GM12878 (cell line): ENCODE measurements around the gene UQCRQ. TPM values are rescaled to one million over a fixed set of nuclear protein-coding genes. Genes with fewer than 3 reads are reported as not detected.

Experiments
- ATAC-seq: fragments of 200-7000 bp; cut with Tn5 transposase; 3 replicates; pipeline ENCODE4 v1.9.1; 2020; ENCODE audit warnings: mild to moderate bottlenecking, moderate library complexity
- BruUV-seq: library from RNA; stranded (reverse); fragments of 400-500 nt; replicated peaks from 2 replicates; lab custom pipeline; 2021; lab: Mats Ljungman, UMichigan
- CTCF ChIA-PET: fragments of 300-600 bp; sonication (Branson Sonifier 250); formaldehyde crosslinking; extraction: SDS; loops from one replicate; lab custom pipeline; 2021; ENCODE audit warnings: inconsistent platforms; lab: Yijun Ruan, JAX
- POLR2A ChIA-PET: fragments of 350-600 bp; formaldehyde crosslinking; extraction: SDS; loops from one replicate; lab custom pipeline; 2021; ENCODE audit warnings: inconsistent platforms; lab: Charles Lee
- RAD21 ChIA-PET: fragments of 300-600 bp; sonication (Branson Sonifier 250); formaldehyde crosslinking; loops from one replicate; lab custom pipeline; 2023; ENCODE audit warnings: antibody characterized with exemption; ENCODE audit not compliant: unreplicated experiment; lab: Charles Lee
- SMC1A ChIA-PET: fragments of 300-600 bp; sonication (Branson Sonifier 250); formaldehyde crosslinking; loops from one replicate; lab custom pipeline; 2023; ENCODE audit not compliant: unreplicated experiment, uncharacterized antibody; lab: Charles Lee
- DNase-seq: peaks from one replicate; pipeline ENCODE4 v3.0.0-alpha.2; 2011; ENCODE audit warnings: low read depth, low spot score
- FAIRE-seq: peaks from 3 replicates; lab custom pipeline; 2011; peaks lifted over from hg19 to GRCh38; lab: Jason Lieb, UNC
- H2AFZ ChIP-seq: 2 replicates; pipeline ENCODE4 v1.6.0; 2011; ENCODE audit warnings: low read depth, low read length, control low read depth; ENCODE audit not compliant: control insufficient read depth
- H3K27ac ChIP-seq: 2 replicates; pipeline ENCODE4 v1.5.1; 2011; ENCODE audit warnings: control low read depth; ENCODE audit not compliant: control insufficient read depth, insufficient read depth
- H3K27me3 ChIP-seq, 2 experiments: replicated peaks in 1 of 2; 2 replicates each; pipeline versions ENCODE4 v1.6.0 to v1.6.1; 2011; ENCODE audit warnings: low read length in 1 of 2; ENCODE audit not compliant: control insufficient read depth in 2 of 2, insufficient read depth in 2 of 2
- H3K36me3 ChIP-seq, 2 experiments: 2 replicates each; pipeline ENCODE4 v1.5.1; 2011; ENCODE audit warnings: low read length in 1 of 2; ENCODE audit not compliant: control insufficient read depth in 2 of 2, insufficient read depth in 2 of 2
- H3K4me1 ChIP-seq: 2 replicates; pipeline ENCODE4 v1.6.1; 2011; ENCODE audit warnings: mild to moderate bottlenecking, low read length, moderate library complexity, mixed read lengths; ENCODE audit not compliant: control insufficient read depth, insufficient read depth
- H3K4me2 ChIP-seq: 2 replicates; pipeline ENCODE4 v1.6.0; 2011; ENCODE audit warnings: control low read depth; ENCODE audit not compliant: control insufficient read depth, insufficient read depth
- H3K4me3 ChIP-seq: fragments of 200-600 bp; sonication (generic); 2 replicates; pipeline ENCODE4 v1.5.1; 2016
- H3K79me2 ChIP-seq: 2 replicates; pipeline ENCODE4 v1.6.0; 2011; ENCODE audit warnings: low read length; ENCODE audit not compliant: control insufficient read depth, insufficient read depth
- H3K9ac ChIP-seq: 2 replicates; pipeline ENCODE4 v1.8.0; 2011; ENCODE audit warnings: low read length, control low read depth, mixed read lengths; ENCODE audit not compliant: control insufficient read depth, insufficient read depth
- H3K9me3 ChIP-seq: replicated peaks from 3 replicates; pipeline ENCODE4 v1.5.1; 2011; ENCODE audit warnings: mild to moderate bottlenecking, low read length; ENCODE audit not compliant: control insufficient read depth, insufficient read depth
- H4K20me1 ChIP-seq: 2 replicates; pipeline ENCODE4 v1.6.0; 2011; ENCODE audit not compliant: control insufficient read depth, insufficient read depth
- ATF7 ChIP-seq: fragments of 450-650 bp; IDR thresholded peaks from 2 replicates; pipeline ENCODE4 v1.6.1; 2016; ENCODE audit warnings: low read depth, mild to moderate bottlenecking
- BACH1 ChIP-seq: fragments of 450-650 bp; IDR thresholded peaks from 2 replicates; pipeline ENCODE4 v1.6.1; 2017; ENCODE audit warnings: mild to moderate bottlenecking, borderline replicate concordance
- BCL11A ChIP-seq: IDR thresholded peaks from 2 replicates; pipeline ENCODE4 v1.6.1; 2011; ENCODE audit warnings: low read depth, low read length
- BCL3 ChIP-seq: IDR thresholded peaks from 2 replicates; pipeline ENCODE4 v1.6.1; 2011; ENCODE audit warnings: borderline replicate concordance, low read depth, mild to moderate bottlenecking, moderate library complexity, low read length; ENCODE audit not compliant: insufficient read depth, poor library complexity, severe bottlenecking
- CHD4 ChIP-seq: fragments of 200-600 bp; sonication (generic); IDR thresholded peaks from 2 replicates; pipeline ENCODE4 v1.6.1; 2016; ENCODE audit warnings: mild to moderate bottlenecking
- CREB1 ChIP-seq: IDR thresholded peaks from 2 replicates; pipeline ENCODE4 v1.6.1; 2012; ENCODE audit warnings: low read depth, mild to moderate bottlenecking, inconsistent platforms
- EGR1 ChIP-seq, 2 experiments: IDR thresholded peaks; 1 replicate in 1 of 2; 2 replicates in 1 of 2; pipeline ENCODE4 v1.6.1; 2011 to 2012; ENCODE audit warnings: low read depth in 2 of 2, low read length in 2 of 2, borderline replicate concordance in 1 of 2, mild to moderate bottlenecking in 1 of 2, moderate library complexity in 1 of 2
- GATAD2B ChIP-seq: fragments of 450-650 bp; conservative IDR thresholded peaks from 2 replicates; pipeline ENCODE4 v1.6.1; 2017; ENCODE audit warnings: low read depth, mild to moderate bottlenecking, moderate library complexity
- MAX ChIP-seq: IDR thresholded peaks from 2 replicates; pipeline ENCODE4 v1.6.1; 2012; ENCODE audit warnings: low read depth, low read length, improper control_type of control experiment
- MTA2 ChIP-seq: fragments of 450-650 bp; IDR thresholded peaks from 2 replicates; pipeline ENCODE4 v1.6.1; 2016; ENCODE audit warnings: low read depth, mild to moderate bottlenecking, moderate library complexity
- NR2C2 ChIP-seq: IDR thresholded peaks from 2 replicates; pipeline ENCODE4 v1.6.1; 2011; ENCODE audit warnings: borderline replicate concordance, low read depth; ENCODE audit not compliant: control insufficient read depth, insufficient read length
- SIN3A ChIP-seq: IDR thresholded peaks from 2 replicates; pipeline ENCODE4 v1.6.1; 2012; ENCODE audit warnings: low read depth, low read length, improper control_type of control experiment
- STAT3 ChIP-seq: IDR thresholded peaks from 2 replicates; pipeline ENCODE4 v1.6.1; 2011; ENCODE audit warnings: low read depth, low read length, improper control_type of control experiment
- ZNF24 ChIP-seq: fragments of 450-650 bp; IDR thresholded peaks from 2 replicates; pipeline ENCODE4 v1.6.1; 2017; ENCODE audit warnings: antibody characterized with exemption, mild to moderate bottlenecking
- WGBS: methylation state at CpG from one replicate; pipeline ENCODE4 v1.1.6; 2016; ENCODE audit warnings: low lambda C conversion rate; ENCODE audit not compliant: insufficient replicate concordance, insufficient coverage; ENCODE audit errors: missing lambda C conversion rate; 5-methylcytosine and 5-hydroxymethylcytosine counted together
- in situ Hi-C: fragments of 300-500 bp; cut with MboI; formaldehyde crosslinking; loops from 9 replicates; pipeline ENCODE4 v1.14.3; 2018; ENCODE audit warnings: mixed read lengths
- intact Hi-C: fragments of 100-400 bp; cut with micrococcal nuclease; formaldehyde crosslinking; loops from one replicate; pipeline ENCODE4 v1.14.2; 2022; ENCODE audit not compliant: unreplicated experiment
- polyA plus RNA-seq, 11 experiments: library from polyadenylated mRNA; depleted of rRNA in 4 of 11; unstranded in 6 of 11; stranded (reverse) in 5 of 11; fragments of >200 nt; fragmentation: Nextera tagmentation in 4 of 11; fragmentation: Illumina TruSeq in 1 of 11; extraction: Ambion mirVana in 4 of 11; extraction: Trizol in 1 of 11; gene quantifications; 1 replicate in 1 of 11; 2 replicates in 10 of 11; pipeline versions ENCODE4 v1.2.1 to v1.2.3, GENCODE V29; 2011 to 2016; ENCODE audit warnings: inconsistent platforms in 2 of 11, missing spikeins in 2 of 11, low read depth in 1 of 11
- total RNA-seq, 4 experiments: library from RNA; depleted of rRNA in 3 of 4; stranded (reverse); fragments of >200 nt in 3 of 4; fragmentation: Illumina TruSeq in 1 of 4; extraction: Trizol in 1 of 4; gene quantifications; 2 replicates each; pipeline versions ENCODE4 v1.2.1 to v1.2.3, GENCODE V29; 2013 to 2021
- TF ChIP-seq, protein P1 (sequence below): IDR thresholded peaks from 2 replicates; pipeline ENCODE4 v1.6.1; 2012; ENCODE audit warnings: mild to moderate bottlenecking, low read depth, low read length
- TF ChIP-seq, protein P2 (sequence below): IDR thresholded peaks from 2 replicates; pipeline ENCODE4 v1.6.1; 2011; ENCODE audit warnings: mild to moderate bottlenecking, low read depth, low read length, moderate library complexity; ENCODE audit not compliant: insufficient replicate concordance

Gene UQCRQ
- total and polyA plus RNA-seq, 10 of the 15 experiments (the other 5 are each of a cell fraction or from before 2014, with no cell fraction given): 121 to 1,579 (median 408) TPM

GRCh38 chr5:132839426-132840301 lies 26.8 kb upstream of the UQCRQ start:
- Histone ChIP-seq H3K4me2 (no peak overlapping the region), H3K9ac (no peak overlapping the region), H3K27me3 (no peaks in the 10 kb centered on the region), H4K20me1 (no peaks in the 10 kb centered on the region), H3K27ac (no peak overlapping the region), H3K79me2 (no peaks in the 10 kb centered on the region), H3K36me3 (no peaks in the 10 kb centered on the region)
- DNase-seq: no peak
- no peak for ATAC-seq
- CTCF ChIA-PET: interaction anchor here (0.6 to 0.9 kb wide), 2 partner anchors 22 to 132 kb away, joined by 3 read pairs; no protein-coding TSS in a partner anchor
- SMC1A ChIA-PET: interaction anchor here (1.0 kb wide), 1 partner anchor 200 kb away, joined by 4 read pairs; no protein-coding TSS in a partner anchor
- TF ChIP-seq MTA2 (no peak), CHD4 (no peak), CREB1 (no peak), BCL11A (no peak), SIN3A (no peak), EGR1 (IDR thresholded peaks at IDR 0.05; ENCODE audit: borderline replicate concordance in 1 of 2, low read depth in 2 of 2, low read length in 2 of 2) (no peak), GATAD2B (no peak), ZNF24 (no peak), MAX (no peak), BCL3 (no peak), ATF7 (no peak), NR2C2 (no peak), STAT3 (no peak), BACH1 (no peak)
- TF ChIP-seq, protein P1, sequence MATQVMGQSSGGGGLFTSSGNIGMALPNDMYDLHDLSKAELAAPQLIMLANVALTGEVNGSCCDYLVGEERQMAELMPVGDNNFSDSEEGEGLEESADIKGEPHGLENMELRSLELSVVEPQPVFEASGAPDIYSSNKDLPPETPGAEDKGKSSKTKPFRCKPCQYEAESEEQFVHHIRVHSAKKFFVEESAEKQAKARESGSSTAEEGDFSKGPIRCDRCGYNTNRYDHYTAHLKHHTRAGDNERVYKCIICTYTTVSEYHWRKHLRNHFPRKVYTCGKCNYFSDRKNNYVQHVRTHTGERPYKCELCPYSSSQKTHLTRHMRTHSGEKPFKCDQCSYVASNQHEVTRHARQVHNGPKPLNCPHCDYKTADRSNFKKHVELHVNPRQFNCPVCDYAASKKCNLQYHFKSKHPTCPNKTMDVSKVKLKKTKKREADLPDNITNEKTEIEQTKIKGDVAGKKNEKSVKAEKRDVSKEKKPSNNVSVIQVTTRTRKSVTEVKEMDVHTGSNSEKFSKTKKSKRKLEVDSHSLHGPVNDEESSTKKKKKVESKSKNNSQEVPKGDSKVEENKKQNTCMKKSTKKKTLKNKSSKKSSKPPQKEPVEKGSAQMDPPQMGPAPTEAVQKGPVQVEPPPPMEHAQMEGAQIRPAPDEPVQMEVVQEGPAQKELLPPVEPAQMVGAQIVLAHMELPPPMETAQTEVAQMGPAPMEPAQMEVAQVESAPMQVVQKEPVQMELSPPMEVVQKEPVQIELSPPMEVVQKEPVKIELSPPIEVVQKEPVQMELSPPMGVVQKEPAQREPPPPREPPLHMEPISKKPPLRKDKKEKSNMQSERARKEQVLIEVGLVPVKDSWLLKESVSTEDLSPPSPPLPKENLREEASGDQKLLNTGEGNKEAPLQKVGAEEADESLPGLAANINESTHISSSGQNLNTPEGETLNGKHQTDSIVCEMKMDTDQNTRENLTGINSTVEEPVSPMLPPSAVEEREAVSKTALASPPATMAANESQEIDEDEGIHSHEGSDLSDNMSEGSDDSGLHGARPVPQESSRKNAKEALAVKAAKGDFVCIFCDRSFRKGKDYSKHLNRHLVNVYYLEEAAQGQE: no peak
- TF ChIP-seq, protein P2, sequence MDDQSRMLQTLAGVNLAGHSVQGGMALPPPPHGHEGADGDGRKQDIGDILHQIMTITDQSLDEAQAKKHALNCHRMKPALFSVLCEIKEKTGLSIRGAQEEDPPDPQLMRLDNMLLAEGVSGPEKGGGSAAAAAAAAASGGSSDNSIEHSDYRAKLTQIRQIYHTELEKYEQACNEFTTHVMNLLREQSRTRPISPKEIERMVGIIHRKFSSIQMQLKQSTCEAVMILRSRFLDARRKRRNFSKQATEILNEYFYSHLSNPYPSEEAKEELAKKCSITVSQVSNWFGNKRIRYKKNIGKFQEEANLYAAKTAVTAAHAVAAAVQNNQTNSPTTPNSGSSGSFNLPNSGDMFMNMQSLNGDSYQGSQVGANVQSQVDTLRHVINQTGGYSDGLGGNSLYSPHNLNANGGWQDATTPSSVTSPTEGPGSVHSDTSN: no peak
- TF ChIP-seq, all 136 proteins: peak for 0
- Histone ChIP-seq H2AFZ (no peak overlapping the region), H3K9me3 (no peaks in the 10 kb centered on the region), H3K4me1 (no peaks in the 10 kb centered on the region), H3K4me3 (no peak overlapping the region)
- BruUV-seq: no TSS peak
- WGBS: 83% methylated on average over 8 of the region's 8 CpGs
- RAD21 ChIA-PET: no interaction called here
- in situ Hi-C loops: no loop called here
- FAIRE-seq: no peak
- POLR2A ChIA-PET: no interaction called here
- intact Hi-C loops: no loop called here
